ENCODE results near the gene DCUN1D1.

DNA sequence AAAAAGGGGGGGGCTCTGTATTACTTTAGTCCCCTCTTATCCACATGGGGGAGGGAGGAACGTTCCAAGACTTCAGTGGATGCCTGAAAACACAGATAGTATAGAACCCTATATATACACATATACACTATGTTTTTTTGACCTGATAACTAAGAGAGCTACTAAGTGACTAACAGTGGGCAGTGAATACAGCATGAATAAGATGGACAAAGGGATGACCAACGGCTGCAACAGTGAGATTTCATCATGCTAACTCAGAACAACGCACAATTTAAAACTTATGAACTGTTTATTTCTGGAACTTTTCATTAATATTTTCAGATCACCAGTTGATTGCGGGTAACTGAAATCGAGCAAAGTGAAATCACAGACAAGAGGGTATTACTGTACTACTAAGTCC lies 7.3 kb downstream of the DCUN1D1 start:
- TF ChIP-seq CTCF (IDR thresholded peaks at IDR 0.05 in 8 of 11, conservative IDR thresholded peaks at IDR 0.05 in 3 of 11) (no peak), POLR2AphosphoS5 (IDR thresholded peaks at IDR 0.05) (no peak), POLR2A (IDR thresholded peaks at IDR 0.05) (no peak)
